ENCODE results near the gene MRPS6. TPM values are rescaled to one million over a fixed set of nuclear protein-coding genes. Genes with fewer than 3 reads are reported as not detected.

Gene MRPS6
- total RNA-seq, 1 experiment from 2014 or later: 115 TPM

DNA sequence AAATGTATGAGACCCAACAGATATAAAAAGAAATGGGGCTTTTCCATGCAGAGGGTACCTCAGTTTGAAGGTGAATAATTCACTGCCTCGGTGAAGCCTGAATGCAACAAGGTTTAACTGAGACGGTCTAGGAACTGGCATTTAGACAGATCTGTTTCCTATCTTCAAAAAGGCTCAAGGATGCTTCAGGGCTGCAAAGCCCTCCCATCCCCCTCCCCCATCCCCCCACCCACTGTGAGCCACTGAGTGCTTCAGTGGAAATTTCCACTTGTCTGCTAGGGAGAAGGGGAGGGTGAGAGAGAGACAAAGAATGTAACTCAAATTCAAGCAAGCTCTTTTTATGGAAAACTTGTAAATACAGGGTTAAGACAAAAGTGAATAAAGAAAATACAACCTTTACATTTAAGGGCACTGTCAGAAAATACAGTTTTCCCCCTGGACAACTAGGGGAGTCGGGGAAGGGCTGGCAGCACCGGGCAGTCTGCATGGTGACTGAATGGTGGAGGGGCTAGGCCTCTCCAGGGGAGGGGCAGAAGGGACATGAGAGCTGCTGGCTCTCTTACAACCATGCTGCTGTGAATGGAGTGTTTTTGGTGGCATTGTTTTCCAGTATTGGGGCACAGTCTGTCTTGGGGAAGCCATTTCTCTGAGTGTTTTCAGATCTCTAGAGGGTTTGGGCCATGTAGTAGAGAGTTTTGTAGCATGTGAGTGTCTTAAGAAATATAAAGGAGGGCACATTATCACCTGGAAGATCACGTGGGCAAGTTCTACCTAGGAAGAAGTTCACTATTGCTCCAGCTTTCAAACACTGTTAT is 56.7 kb downstream of the MRPS6 start:
- H3K9me3 ChIP-seq (ENCODE audit: low read depth, low read length, poor library complexity, severe bottlenecking): no peaks in the 10 kb centered on the region
- H3K27ac ChIP-seq (ENCODE audit: low read depth, low read length, poor library complexity, severe bottlenecking): peak overlapping the region; percentile 80
- no peak for TF ChIP-seq EZH2 (IDR thresholded peaks at IDR 0.05; ENCODE audit: borderline replicate concordance, low read depth, low read length, poor library complexity, severe bottlenecking)
- TF ChIP-seq, protein P1, sequence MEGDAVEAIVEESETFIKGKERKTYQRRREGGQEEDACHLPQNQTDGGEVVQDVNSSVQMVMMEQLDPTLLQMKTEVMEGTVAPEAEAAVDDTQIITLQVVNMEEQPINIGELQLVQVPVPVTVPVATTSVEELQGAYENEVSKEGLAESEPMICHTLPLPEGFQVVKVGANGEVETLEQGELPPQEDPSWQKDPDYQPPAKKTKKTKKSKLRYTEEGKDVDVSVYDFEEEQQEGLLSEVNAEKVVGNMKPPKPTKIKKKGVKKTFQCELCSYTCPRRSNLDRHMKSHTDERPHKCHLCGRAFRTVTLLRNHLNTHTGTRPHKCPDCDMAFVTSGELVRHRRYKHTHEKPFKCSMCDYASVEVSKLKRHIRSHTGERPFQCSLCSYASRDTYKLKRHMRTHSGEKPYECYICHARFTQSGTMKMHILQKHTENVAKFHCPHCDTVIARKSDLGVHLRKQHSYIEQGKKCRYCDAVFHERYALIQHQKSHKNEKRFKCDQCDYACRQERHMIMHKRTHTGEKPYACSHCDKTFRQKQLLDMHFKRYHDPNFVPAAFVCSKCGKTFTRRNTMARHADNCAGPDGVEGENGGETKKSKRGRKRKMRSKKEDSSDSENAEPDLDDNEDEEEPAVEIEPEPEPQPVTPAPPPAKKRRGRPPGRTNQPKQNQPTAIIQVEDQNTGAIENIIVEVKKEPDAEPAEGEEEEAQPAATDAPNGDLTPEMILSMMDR (conservative IDR thresholded peaks at IDR 0.05; ENCODE audit: low read depth, low read length): no peak
- peaks cover 36% of the 10 kb centered on the region for H3K4me1 ChIP-seq (ENCODE audit: insufficient read depth, low read length, poor library complexity, severe bottlenecking)
- CTCF ChIA-PET: interaction anchor here (0.6 kb wide), 1 partner anchor 229 kb away, joined by 3 read pairs; no protein-coding TSS in a partner anchor
- peak overlapping the region; percentile 25 for H3K4me3 ChIP-seq (ENCODE audit: low read depth, low read length, poor library complexity, severe bottlenecking)
- POLR2A ChIA-PET (ENCODE audit: low non-redundant PET): no interaction called here
- no TSS peak for BruUV-seq (replicated peaks)
- no peaks in the 10 kb centered on the region for H3K36me3 ChIP-seq (ENCODE audit: insufficient read depth, low read length, poor library complexity, severe bottlenecking)
- peak; percentile 75 for DNase-seq (ENCODE audit: low spot score)
- H3K27me3 ChIP-seq (replicated peaks; ENCODE audit: insufficient read depth, low read depth, low read length, poor library complexity): no peaks in the 10 kb centered on the region
- intact Hi-C loops (cut with micrococcal nuclease; ENCODE audit: unreplicated experiment): no loop called here

GRCh38 chr21:34130716-34130985 is 57.3 kb downstream of the MRPS6 start:
- Histone ChIP-seq H3K4me1 (ENCODE audit: insufficient read depth, low read length, poor library complexity, severe bottlenecking) (peaks cover 36% of the 10 kb centered on the region), H3K4me3 (ENCODE audit: low read depth, low read length, poor library complexity, severe bottlenecking) (no peak overlapping the region), H3K9me3 (ENCODE audit: low read depth, low read length, poor library complexity, severe bottlenecking) (no peaks in the 10 kb centered on the region), H3K27me3 (replicated peaks; ENCODE audit: insufficient read depth, low read depth, low read length, poor library complexity) (no peaks in the 10 kb centered on the region), H3K36me3 (ENCODE audit: insufficient read depth, low read length, poor library complexity, severe bottlenecking) (no peaks in the 10 kb centered on the region), H3K27ac (ENCODE audit: low read depth, low read length, poor library complexity, severe bottlenecking) (peak overlapping the region; percentile 80)
- intact Hi-C loops (cut with micrococcal nuclease; ENCODE audit: unreplicated experiment): no loop called here
- TF ChIP-seq EZH2 (IDR thresholded peaks at IDR 0.05; ENCODE audit: borderline replicate concordance, low read depth, low read length, poor library complexity, severe bottlenecking): no peak
- TF ChIP-seq, protein P1 (conservative IDR thresholded peaks at IDR 0.05; ENCODE audit: low read depth, low read length): no peak
- ChIA-PET CTCF (interaction anchor here (0.6 kb wide), 1 partner anchor 229 kb away, joined by 3 read pairs; no protein-coding TSS in a partner anchor), POLR2A (ENCODE audit: low non-redundant PET) (no interaction called here)
- BruUV-seq (replicated peaks): no TSS peak
- no peak for DNase-seq (ENCODE audit: low spot score)

- no peaks in the 10 kb centered on the region for H3K9me3 ChIP-seq (ENCODE audit: low read depth, low read length, poor library complexity, severe bottlenecking)
- H3K4me1 ChIP-seq (ENCODE audit: insufficient read depth, low read length, poor library complexity, severe bottlenecking): peaks cover 36% of the 10 kb centered on the region
- TF ChIP-seq, protein P1 (conservative IDR thresholded peaks at IDR 0.05; ENCODE audit: low read depth, low read length): no peak
- TF ChIP-seq EZH2 (IDR thresholded peaks at IDR 0.05; ENCODE audit: borderline replicate concordance, low read depth, low read length, poor library complexity, severe bottlenecking): no peak
- H3K4me3 ChIP-seq (ENCODE audit: low read depth, low read length, poor library complexity, severe bottlenecking): no peak overlapping the region
- no peaks in the 10 kb centered on the region for H3K27me3 ChIP-seq (replicated peaks; ENCODE audit: insufficient read depth, low read depth, low read length, poor library complexity)
- CTCF ChIA-PET: no interaction called here
- no peaks in the 10 kb centered on the region for H3K36me3 ChIP-seq (ENCODE audit: insufficient read depth, low read length, poor library complexity, severe bottlenecking)
- no TSS peak for BruUV-seq (replicated peaks)
- POLR2A ChIA-PET (ENCODE audit: low non-redundant PET): interaction anchor here (0.5 kb wide), 1 partner anchor 13 kb away, joined by 5 read pairs; no protein-coding TSS in a partner anchor
- DNase-seq (ENCODE audit: low spot score): no peak
- no peak overlapping the region for H3K27ac ChIP-seq (ENCODE audit: low read depth, low read length, poor library complexity, severe bottlenecking)
- intact Hi-C loops (cut with micrococcal nuclease; ENCODE audit: unreplicated experiment): no loop called here
Observed at GRCh38 chr21:34131586-34131985, 58.2 kb downstream of the MRPS6 start.
